ENCODE data around the gene TMPRSS9.

GRCh38 chr19:2372076-2372612 is 12.1 kb downstream of the TMPRSS9 start:
- TF ChIP-seq CTCF (IDR thresholded peaks at IDR 0.05) (no peak), POLR2A (IDR thresholded peaks at IDR 0.05) (no peak)

Data from Peyer's patch (tissue), 4 donors.